OCI-LY7 (cell line): ENCODE data around the gene DIPK1B.

Source experiments
- EZH2phosphoT487 ChIP-seq: fragments of 200-600 bp; sonication (generic); IDR thresholded peaks from 2 replicates; pipeline ENCODE4 v1.6.1; 2018; ENCODE audit warnings: low read depth, borderline replicate concordance, mild to moderate bottlenecking, mixed run types, antibody characterized with exemption, low read length, moderate library complexity, mixed read lengths
- TF ChIP-seq, protein P1 (sequence below): fragments of 200-600 bp; sonication (generic); conservative IDR thresholded peaks from 2 replicates; pipeline ENCODE4 v1.5.1; 2014; ENCODE audit warnings: mild to moderate bottlenecking, antibody characterized with exemption, low read length, moderate library complexity, mixed read lengths

DNA sequence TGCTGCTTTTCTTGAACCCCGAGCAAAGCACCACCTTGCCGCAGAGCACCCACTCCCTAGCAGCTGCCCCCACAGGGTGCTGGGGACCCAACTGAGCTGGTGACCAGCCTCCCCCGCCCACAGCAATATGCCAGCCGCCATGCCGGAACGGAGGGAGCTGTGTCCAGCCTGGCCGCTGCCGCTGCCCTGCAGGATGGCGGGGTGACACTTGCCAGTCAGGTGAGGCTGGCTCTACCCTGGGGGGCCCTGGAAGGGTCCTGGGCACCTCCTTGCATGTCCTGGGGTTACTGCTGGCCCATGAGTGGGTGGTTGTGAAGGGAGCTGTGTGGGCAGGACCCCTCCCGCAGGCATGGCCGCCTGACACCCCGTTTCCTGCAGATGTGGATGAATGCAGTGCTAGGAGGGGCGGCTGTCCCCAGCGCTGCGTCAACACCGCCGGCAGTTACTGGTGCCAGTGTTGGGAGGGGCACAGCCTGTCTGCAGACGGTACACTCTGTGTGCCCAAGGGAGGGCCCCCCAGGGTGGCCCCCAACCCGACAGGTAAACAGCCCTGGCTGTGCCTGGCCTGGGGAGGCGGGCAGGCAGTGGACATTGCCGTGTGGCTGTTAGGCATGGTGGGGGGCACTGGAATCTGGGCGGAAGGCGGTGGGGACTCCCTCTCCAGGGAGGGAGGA lies 42.4 kb upstream of the DIPK1B start:
- TF ChIP-seq, protein P1, sequence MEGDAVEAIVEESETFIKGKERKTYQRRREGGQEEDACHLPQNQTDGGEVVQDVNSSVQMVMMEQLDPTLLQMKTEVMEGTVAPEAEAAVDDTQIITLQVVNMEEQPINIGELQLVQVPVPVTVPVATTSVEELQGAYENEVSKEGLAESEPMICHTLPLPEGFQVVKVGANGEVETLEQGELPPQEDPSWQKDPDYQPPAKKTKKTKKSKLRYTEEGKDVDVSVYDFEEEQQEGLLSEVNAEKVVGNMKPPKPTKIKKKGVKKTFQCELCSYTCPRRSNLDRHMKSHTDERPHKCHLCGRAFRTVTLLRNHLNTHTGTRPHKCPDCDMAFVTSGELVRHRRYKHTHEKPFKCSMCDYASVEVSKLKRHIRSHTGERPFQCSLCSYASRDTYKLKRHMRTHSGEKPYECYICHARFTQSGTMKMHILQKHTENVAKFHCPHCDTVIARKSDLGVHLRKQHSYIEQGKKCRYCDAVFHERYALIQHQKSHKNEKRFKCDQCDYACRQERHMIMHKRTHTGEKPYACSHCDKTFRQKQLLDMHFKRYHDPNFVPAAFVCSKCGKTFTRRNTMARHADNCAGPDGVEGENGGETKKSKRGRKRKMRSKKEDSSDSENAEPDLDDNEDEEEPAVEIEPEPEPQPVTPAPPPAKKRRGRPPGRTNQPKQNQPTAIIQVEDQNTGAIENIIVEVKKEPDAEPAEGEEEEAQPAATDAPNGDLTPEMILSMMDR = no peak
- TF ChIP-seq EZH2phosphoT487 = no peak
